T47D (cell line): ENCODE data around the gene ROBO1.

Source experiments
- DNase-seq, 2 experiments: peaks; one replicate each; pipeline versions ENCODE4 v3.0.0 to v3.0.0-alpha.2; 2011 to 2012; ENCODE audit warnings: low read depth in 1 of 2, low spot score in 1 of 2
- JUND ChIP-seq: IDR thresholded peaks from 2 replicates; pipeline ENCODE4 v1.6.1; 2012; ENCODE audit warnings: low read depth
- in situ Hi-C: cut with HindIII; loops from 2 replicates; pipeline ENCODE4 v1.10.0; 2016; ENCODE audit warnings: low sequenced_read_pairs, low pct_unique_long_range_greater_than_20kb

ROBO1 gene

DNA sequence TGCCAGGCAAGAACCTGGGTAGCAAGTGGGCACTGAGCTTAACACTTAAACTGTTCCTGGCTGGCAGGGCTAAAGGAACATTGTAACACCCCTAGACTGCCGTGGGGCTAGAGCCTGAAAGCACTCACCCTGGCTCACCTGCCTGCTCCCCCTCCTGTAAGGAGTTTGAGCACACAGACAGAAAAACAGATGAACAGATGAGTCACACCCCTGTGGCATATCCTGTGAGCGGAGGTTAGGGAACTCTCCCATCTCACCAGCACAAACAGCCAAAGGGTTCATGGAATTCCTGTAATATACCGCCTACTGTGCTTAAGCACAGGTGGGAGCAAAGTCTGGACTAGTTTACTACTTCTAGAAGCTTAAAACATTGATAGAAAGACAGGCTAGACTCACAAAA lies 300.1 kb downstream of the ROBO1 start:
- in situ Hi-C loops, result no loop called here
- TF ChIP-seq JUND, result no peak
- DNase-seq, result peak in 1 of 2 experiments; percentile 37

DNA sequence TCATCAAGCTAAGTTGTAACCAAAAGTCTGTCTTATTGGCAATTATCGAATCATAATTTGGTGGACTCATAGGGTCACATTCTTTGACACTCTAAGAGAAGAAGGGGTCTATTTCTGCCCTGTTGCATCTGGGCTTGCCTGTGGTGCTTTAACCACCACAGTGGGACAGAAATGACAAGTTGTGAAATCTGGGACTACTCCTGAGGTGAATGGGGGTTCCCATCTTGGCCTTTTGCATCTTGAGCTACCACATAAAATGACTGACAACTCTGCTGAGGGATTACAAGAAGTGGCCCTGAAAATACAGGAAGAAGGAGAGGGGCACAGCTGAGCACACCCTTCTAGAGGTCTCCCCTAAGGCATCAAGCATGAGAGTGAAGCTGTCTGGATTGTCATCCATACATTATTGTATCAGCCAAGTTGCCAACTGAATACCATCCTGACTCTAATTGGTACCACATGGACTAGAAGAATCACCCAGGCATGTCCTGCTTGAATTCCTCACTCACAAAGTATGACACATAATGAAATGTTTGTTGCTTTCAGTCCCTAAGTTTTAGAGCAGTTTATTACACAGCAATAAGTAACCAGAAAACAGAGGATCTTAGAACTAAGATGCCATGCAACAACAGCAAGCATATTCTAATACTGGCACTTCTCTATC lies 306.5 kb downstream of the ROBO1 start:
- in situ Hi-C loops, result no loop called here
- no peak for DNase-seq
- no peak for TF ChIP-seq JUND

DNA sequence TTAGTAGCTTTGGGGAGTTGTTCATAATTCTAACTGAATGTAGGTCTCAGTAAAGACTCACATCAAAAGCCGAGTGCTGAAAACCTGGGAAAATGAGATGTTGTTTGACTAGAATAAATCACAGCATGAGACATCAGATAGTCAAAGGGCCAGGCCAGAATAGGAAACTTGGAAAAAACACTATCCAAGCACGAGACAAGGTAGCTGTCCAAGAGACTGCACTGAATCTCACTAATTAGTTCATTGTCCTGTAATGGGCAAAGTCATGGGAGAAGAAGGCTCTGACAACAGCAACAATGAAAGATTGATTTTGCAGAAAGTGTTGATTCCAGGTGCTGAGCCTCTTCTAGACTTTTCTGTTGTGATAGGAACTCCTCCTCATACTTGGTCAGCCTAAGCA lies 314.2 kb downstream of the ROBO1 start:
- TF ChIP-seq JUND, result no peak
- in situ Hi-C loops, result no loop called here

GRCh38 chr3:79436387-79436786 lies 331.4 kb downstream of the ROBO1 start:
- DNase-seq, result no peak
- in situ Hi-C loops, result no loop called here
- no peak for TF ChIP-seq JUND

More for the DNA sequence above, 314.2 kb downstream of the ROBO1 start:
- no peak for DNase-seq

- no peak for TF ChIP-seq JUND
- DNase-seq, result no peak
- in situ Hi-C loops, result no loop called here
Measured at GRCh38 chr3:79427081-79427480, 340.7 kb downstream of the ROBO1 start.

DNA sequence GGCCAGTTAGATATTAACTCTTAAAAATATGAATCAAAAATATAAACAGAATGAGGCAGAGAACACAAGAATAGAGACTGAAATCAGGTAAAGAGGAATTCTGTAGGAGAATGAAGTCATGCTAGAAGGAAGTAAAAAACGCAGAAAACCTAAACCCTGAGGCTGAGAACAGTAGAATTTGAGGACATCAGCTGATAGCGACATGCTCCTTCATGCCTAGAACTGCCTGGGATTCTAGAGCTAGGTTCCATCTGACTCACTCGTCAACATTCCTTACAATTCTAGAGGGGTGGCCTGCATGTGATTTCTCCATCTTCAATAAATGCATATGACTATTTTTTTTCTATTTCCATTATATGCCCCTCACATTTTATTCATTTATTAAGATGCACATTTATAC lies 343.0 kb downstream of the ROBO1 start:
- TF ChIP-seq JUND, result no peak
- no peak for DNase-seq

DNA sequence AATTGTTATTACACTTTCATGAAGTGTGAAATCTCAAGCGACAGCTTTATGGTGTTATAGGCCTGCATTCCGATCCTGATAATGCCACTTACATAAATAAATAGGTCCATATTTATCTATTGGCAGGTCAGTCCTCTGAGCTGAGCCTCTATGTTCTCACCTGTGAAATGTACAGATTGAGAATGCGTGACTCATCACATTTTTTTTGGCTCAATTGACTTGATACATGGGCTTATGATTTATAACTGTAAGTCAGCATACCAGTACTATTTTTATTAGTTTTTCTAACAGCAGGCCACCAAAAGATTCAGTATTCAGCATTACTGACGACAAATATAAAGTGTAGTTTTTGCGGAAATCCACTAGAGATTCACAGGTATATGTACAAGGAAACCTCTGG lies 344.4 kb downstream of the ROBO1 start:
- TF ChIP-seq JUND, result no peak
- no peak for DNase-seq
- in situ Hi-C loops, result no loop called here

More for the DNA sequence above, 343.0 kb downstream of the ROBO1 start:
- in situ Hi-C loops, result no loop called here

GRCh38 chr3:79421273-79421672 lies 346.5 kb downstream of the ROBO1 start:
- in situ Hi-C loops, result no loop called here
- DNase-seq, result no peak
- no peak for TF ChIP-seq JUND

- DNase-seq, result no peak
- in situ Hi-C loops, result no loop called here
- TF ChIP-seq JUND, result no peak
Measured at GRCh38 chr3:79418855-79419621, 348.8 kb downstream of the ROBO1 start.

GRCh38 chr3:79415356-79415755 lies 352.4 kb downstream of the ROBO1 start:
- DNase-seq, result no peak
- in situ Hi-C loops, result no loop called here
- no peak for TF ChIP-seq JUND

GRCh38 chr3:79414806-79415205 lies 353.0 kb downstream of the ROBO1 start:
- no peak for DNase-seq
- no peak for TF ChIP-seq JUND
- in situ Hi-C loops, result no loop called here

- in situ Hi-C loops, result no loop called here
- no peak for DNase-seq
- no peak for TF ChIP-seq JUND
Measured at GRCh38 chr3:79414035-79414434, 353.8 kb downstream of the ROBO1 start.

DNA sequence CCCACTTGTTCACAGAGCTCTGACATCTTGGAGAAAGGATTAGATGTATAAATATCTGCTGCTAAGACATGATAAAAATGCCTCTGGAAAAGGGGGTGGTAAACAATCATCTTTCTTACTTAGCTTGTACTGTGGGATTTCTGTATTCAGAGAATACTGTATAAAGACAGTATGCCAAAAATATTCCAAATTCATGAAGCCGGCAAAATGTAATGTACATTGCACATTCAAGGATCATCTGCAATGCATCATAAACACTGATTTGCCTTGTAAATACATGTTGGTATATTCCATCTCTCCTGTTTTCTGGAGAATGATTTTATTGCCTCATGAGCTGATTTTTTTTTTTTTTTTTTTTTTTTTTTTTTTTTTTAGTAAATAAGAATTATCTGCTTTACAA lies 355.3 kb downstream of the ROBO1 start:
- DNase-seq, result no peak
- in situ Hi-C loops, result no loop called here
- TF ChIP-seq JUND, result no peak

GRCh38 chr3:79410617-79411016 lies 357.2 kb downstream of the ROBO1 start:
- TF ChIP-seq JUND, result no peak
- no peak for DNase-seq
- in situ Hi-C loops, result no loop called here
